Stimulated activated naive CD8-positive, alpha-beta T cell treated with anti-CD3 and anti-CD28 coated beads, Interleukin-15, Interleukin-2, amounts not matched to agents 100 ng/mL and 50 ng/mL, for 24 hours (primary cell): ENCODE results near the gene FBXO40.

Experiments used
- H3K27ac Mint-ChIP-seq: one replicate; pipeline ENCODE4 v1.8.0; 2021; ENCODE audit warnings: mild to moderate bottlenecking, mixed read lengths
- H3K27me3 Mint-ChIP-seq: one replicate; pipeline ENCODE4 v1.8.0; 2021; ENCODE audit warnings: mixed read lengths
- H3K36me3 Mint-ChIP-seq: one replicate; pipeline ENCODE4 v1.8.0; 2021; ENCODE audit warnings: low read depth, mixed read lengths
- H3K4me1 Mint-ChIP-seq: one replicate; pipeline ENCODE4 v1.8.0; 2021; ENCODE audit warnings: low read depth, mixed read lengths
- H3K4me3 Mint-ChIP-seq: one replicate; pipeline ENCODE4 v1.8.0; 2021; ENCODE audit warnings: mild to moderate bottlenecking, mixed read lengths
- H3K9me3 Mint-ChIP-seq: one replicate; pipeline ENCODE4 v1.8.0; 2021; ENCODE audit warnings: mixed read lengths

FBXO40 gene

DNA sequence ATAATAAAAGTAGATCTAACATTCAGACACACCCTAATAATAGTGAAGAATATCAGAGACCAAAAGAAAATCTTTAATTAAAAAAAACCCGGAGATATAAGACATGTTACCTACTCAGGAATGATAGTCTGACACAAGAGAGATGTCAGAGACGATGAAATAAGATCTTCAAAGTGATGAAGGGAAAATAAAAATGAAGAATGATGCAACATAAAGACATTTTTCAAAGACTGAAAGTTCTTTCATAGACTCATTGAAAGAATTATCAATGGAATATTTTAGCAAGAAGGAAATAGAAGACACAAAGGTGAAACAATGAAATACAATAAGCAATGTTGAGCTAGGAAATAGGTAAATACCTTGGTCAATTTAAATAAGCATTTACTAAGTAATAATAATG, 47.9 kb downstream of the FBXO40 start:
- peak overlapping the region; percentile 90 for H3K27ac Mint-ChIP-seq
- no peak overlapping the region for H3K4me3 Mint-ChIP-seq
- H3K27me3 Mint-ChIP-seq = no peaks in the 10 kb centered on the region
- H3K4me1 Mint-ChIP-seq = peaks cover 29% of the 10 kb centered on the region
- H3K36me3 Mint-ChIP-seq = peaks cover 81% of the 10 kb centered on the region
- no peaks in the 10 kb centered on the region for H3K9me3 Mint-ChIP-seq

DNA sequence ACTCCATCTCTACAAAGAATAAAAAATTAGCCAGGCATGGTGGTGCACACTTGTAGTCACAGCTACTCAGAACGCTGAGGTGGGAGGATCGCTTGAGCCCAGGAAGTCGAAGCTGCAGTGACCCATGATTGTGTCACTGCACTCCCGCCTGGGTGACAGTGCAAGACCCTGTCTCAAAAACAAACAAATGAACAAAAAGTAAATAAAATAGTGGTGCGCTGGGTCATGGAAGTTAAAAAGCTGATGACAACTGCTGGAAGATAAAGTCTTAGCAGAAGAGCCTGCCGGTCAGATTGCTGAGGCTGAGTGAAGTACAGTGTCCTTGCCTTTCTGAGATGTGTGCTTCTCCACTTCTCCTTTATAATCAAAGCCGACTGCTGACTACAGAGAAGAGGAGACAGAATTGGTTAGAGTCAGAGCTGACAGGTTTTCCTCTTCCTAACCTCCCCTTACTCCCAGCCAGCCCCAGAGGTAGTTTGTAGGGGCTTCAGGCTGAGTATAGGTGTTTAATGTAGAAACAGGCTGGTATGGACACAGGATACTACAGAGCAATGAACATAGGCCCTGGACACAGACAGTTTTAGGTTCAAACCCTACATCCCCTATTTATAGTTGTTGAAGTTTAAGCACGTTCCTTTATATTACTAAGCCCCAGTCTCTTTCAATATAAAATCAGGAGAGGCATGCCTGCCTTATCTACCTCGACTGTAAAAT, 49.6 kb downstream of the FBXO40 start:
- H3K27ac Mint-ChIP-seq = no peak overlapping the region
- H3K4me1 Mint-ChIP-seq = peaks cover 24% of the 10 kb centered on the region
- no peaks in the 10 kb centered on the region for H3K27me3 Mint-ChIP-seq
- peaks cover 75% of the 10 kb centered on the region for H3K36me3 Mint-ChIP-seq
- no peaks in the 10 kb centered on the region for H3K9me3 Mint-ChIP-seq
- no peak overlapping the region for H3K4me3 Mint-ChIP-seq

DNA sequence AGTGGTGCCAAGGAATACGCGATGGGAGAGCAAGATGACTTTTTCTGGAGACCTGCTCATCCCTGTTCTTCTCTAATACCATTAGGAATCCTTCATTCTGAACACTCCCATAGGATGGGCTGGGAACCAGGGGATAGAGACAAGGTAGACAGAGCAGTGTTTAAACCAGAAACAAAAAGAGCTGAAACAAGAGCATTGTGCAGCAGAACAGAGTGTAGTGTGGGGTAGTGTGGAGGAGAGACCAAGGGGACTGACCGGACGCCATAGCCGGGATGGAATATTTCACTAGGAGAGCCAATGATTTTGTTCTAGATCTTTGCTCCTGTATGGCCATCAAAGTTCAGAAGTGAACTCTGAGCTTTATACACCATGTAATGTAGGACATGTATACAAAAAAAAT, 51.9 kb downstream of the FBXO40 start:
- peaks cover 62% of the 10 kb centered on the region for H3K36me3 Mint-ChIP-seq
- H3K9me3 Mint-ChIP-seq = no peaks in the 10 kb centered on the region
- H3K27ac Mint-ChIP-seq = no peak overlapping the region
- no peak overlapping the region for H3K4me3 Mint-ChIP-seq
- H3K27me3 Mint-ChIP-seq = no peaks in the 10 kb centered on the region
- peaks cover 27% of the 10 kb centered on the region for H3K4me1 Mint-ChIP-seq

DNA sequence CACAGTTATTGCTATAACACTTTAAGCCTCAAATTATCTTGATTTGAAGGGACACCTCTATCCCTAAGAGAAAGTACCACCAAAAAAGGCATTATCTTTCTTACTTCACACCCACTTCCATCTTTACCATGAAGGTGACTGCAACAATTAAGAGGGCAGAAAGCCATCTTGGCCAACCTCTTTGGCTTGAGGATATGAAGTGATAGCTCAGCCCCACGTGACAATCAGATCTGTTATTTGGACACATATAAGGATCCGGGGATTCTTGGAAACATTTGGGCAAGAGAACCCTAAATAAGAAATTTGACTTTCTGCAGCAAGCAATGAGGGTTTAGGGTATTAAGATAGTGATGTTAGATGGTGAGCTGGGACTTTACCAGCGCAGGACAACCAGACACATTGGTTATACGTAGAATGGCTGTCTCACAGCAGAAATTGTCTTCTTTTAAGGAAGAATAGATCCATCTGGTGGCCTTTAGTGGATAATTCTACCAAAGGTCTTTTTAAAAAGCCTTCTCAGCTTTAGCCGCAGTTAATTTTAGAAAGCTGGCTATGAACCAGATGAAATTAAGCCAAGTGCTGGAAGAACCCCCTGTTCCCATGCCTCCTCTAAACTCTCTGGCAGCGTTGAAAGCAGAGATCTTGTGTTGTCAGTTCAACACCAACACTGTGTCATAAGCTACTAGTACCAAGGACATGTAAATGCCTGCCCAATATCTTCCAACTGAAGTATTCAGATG, 55.2 kb downstream of the FBXO40 start:
- no peaks in the 10 kb centered on the region for H3K9me3 Mint-ChIP-seq
- no peaks in the 10 kb centered on the region for H3K27me3 Mint-ChIP-seq
- no peak overlapping the region for H3K27ac Mint-ChIP-seq
- H3K4me3 Mint-ChIP-seq = no peak overlapping the region
- peaks cover 40% of the 10 kb centered on the region for H3K4me1 Mint-ChIP-seq
- peaks cover 64% of the 10 kb centered on the region for H3K36me3 Mint-ChIP-seq

DNA sequence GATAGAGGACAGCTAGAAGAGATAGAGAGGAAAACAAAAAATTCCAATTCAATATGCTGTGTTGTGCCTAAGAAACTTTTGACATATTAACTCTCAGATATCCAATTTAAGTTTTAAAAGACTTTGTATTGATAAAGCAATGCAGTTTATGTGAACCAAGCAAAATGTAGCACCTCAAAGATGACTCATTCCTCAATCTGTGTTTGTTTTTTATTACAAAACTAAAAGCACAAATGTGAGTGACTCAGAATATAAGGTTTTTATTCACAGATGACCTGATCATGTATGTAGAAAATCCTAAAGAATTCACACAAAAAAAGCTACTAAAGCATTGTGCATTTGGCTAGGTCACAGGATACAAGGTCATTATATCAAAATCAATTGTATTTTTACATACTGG, 56.5 kb downstream of the FBXO40 start:
- Mint-ChIP-seq H3K36me3 (peaks cover 64% of the 10 kb centered on the region), H3K4me3 (no peak overlapping the region), H3K9me3 (no peaks in the 10 kb centered on the region), H3K27ac (no peak overlapping the region), H3K27me3 (no peaks in the 10 kb centered on the region), H3K4me1 (peaks cover 52% of the 10 kb centered on the region)

DNA sequence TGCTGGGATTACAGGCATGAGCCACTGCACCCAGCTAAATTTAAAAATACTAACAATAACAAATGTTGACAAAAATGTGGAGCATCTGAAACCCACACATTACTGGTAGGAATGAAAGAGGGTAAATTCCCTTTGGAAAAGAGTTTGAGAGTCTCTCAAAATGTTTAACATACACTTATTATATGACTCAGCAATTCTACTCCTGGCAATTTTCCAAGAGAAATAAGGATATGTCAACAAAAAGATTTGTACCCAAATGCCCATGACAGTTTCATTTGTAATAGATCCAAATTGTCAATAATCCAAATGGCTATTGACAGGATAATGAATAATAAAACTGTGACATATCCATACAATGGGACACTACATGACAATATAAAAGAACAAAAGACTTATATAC, 58.5 kb downstream of the FBXO40 start:
- Mint-ChIP-seq H3K4me1 (peaks cover 69% of the 10 kb centered on the region), H3K36me3 (peaks cover 65% of the 10 kb centered on the region), H3K27me3 (no peaks in the 10 kb centered on the region), H3K9me3 (no peaks in the 10 kb centered on the region), H3K4me3 (no peak overlapping the region), H3K27ac (no peak overlapping the region)

DNA sequence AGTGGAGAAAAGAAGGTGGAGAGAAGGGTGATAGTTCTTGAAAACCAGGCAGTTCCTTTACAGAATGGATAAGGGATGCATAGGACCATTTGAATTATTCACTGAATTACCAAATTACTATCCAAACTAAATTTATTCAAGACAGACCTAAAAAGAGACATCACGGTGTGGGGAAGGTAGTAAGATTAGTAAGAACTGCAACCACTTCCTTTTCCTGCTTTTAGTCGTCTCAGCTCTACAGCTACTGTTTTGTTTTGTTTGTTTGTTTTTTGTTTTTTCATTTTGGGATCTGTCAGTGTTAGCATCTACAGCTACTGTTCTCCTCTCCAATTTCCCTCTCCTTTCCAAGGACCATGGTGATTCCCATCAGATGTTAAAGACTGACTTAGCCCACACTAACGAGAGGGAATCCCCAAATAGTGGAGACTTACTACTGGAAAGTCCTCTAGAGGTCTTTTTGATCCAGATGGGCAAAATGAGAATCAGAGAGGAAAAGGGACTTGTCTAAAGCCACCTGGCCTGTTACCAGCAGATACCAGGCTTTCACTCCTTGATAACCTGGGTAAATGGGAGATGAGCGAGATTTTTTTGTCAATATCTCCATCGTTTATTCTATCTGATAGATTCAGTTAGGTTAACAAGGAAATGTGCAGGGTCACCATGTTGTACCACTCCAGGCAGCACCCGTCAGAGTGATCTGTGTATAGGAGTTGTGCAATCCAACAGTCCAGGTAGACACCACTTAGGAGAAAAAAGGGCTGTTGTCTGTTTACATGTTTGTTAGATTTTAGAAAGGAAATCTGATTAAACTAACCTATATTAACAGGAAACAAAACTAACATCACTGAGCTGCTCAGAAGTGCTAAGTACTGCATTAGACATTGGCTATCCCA, 61.6 kb downstream of the FBXO40 start:
- Mint-ChIP-seq H3K4me3 (peak overlapping the region; percentile 52), H3K9me3 (no peaks in the 10 kb centered on the region), H3K36me3 (peaks cover 77% of the 10 kb centered on the region), H3K27me3 (no peaks in the 10 kb centered on the region), H3K4me1 (peaks cover 91% of the 10 kb centered on the region), H3K27ac (peak overlapping the region; percentile 83)

DNA sequence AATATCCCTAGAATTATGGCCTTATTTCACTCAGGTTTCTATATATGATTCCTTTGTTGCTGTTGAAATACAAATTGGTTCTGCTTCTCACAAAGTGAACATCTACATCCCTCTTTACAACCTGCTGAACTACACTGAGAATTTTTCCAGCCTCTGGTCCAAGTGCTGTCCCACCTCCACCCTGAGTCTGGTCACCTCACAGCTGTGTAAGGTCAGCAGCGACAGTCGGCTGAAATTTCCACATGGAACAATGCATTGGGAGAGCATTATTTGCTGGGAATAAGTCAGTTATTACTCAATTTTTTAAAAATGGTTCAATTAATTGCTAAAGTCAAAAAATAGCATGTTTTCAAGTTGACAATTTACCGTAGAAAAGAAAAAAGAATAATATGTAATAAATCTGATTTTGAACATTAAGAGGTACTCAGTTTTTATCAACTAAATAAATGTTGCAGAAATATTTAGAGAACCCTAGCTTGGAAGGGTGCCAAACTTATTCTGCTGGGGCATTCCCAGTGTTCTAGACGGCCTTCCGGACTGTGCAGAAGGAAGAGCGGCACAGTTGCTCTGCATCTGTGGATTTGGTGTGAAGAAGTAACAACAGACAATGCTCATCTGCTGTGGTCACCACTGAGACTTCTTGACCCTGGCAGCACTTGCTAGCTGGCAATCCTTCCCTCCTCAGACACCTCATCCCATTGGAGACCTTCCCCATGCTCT, 65.7 kb downstream of the FBXO40 start:
- Mint-ChIP-seq H3K27me3 (no peaks in the 10 kb centered on the region), H3K27ac (peak overlapping the region; percentile 97), H3K36me3 (peaks cover 54% of the 10 kb centered on the region), H3K9me3 (no peaks in the 10 kb centered on the region), H3K4me1 (peaks cover 72% of the 10 kb centered on the region), H3K4me3 (peak overlapping the region; percentile 95)

DNA sequence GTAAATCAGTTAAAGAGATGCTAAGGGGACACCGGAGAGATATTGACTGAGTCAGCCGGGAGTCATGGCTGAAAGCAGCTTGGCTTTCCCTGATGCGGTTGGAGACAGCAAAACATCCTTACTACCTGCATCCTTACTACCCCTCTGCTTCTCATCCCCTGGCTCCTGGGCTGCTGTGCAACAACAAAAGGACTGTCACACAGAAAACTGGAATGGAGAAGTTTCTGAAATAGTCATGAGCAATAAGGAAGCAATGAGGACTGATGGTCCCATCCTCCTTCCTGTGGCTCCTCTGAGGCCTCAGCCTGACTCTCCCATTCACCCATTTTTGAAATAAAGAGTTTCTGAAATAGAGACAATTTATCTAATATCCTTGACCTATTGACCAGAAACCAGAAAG, 66.4 kb downstream of the FBXO40 start:
- Mint-ChIP-seq H3K27me3 (no peaks in the 10 kb centered on the region), H3K36me3 (peaks cover 54% of the 10 kb centered on the region), H3K9me3 (no peaks in the 10 kb centered on the region), H3K4me1 (peaks cover 65% of the 10 kb centered on the region), H3K4me3 (peak overlapping the region; percentile 95), H3K27ac (peak overlapping the region; percentile 97)

DNA sequence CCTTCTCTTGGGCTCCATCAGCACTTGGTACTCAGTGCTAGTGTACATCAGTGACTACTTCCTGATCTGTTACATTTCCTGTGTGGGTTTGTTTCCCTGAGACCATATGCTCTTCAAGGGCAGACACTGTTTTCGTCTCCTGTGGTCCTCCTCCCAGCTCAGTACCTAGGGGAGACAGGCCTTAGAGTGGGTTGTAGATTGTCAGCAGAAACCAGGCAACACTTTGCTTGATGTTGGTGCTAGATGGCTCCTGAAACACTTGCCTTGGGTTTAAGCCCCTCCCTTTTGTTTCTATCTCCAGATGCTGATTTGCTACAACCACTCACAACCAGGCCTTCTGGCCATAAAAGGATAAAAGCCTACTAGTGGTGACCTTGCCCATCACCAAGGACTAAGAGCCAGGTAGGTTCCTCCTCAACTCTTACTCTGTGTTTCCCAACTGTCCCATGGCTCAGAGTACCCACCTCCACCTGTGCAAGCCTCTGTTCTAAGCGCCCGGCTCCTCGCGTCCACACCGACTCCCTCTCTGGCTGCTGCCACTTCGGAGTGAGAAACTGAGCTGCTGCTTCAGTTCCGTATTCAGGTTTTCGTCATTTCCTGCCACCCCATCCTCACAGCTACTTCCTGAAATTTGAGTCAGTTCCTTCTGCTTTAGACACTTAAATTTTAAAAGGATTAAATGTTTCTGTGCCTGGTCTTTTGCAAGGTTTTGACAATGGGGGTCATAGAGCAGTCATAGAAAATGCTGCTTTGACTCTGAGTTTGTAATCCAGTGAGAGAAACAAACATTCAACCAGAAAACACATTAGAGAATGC, 67.4 kb downstream of the FBXO40 start, which contains the start of gene HCLS1:
Gene HCLS1, minus strand, starts transcription at position 548 of the 816 bp plus-strand sequence. CDS start 2,556 bp downstream, outside the sequence.
- H3K4me3 Mint-ChIP-seq = peak within 1 kb of the TSS; percentile 95

DNA sequence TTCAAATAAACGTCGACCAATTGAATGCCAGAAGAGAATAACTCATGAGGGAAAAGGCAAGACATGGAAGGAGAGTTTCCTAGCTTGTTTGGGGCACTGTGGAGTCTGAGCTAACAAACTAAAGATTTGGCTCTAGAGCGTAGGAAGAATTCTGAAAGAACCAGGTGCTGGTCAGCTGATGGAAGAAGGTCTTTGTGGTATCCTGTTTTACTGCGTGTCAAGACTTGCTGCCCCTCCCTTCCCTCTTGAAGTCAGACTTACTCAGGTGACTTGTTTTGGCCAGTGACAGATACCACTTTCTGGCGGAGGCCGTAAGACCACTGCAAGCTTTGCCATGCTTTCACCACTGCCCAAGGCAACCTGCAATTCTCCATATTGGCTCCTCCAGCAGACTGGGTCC, 68.2 kb downstream of the FBXO40 start:
- Mint-ChIP-seq H3K4me1 (peaks cover 51% of the 10 kb centered on the region), H3K4me3 (peak overlapping the region; percentile 95), H3K36me3 (peaks cover 62% of the 10 kb centered on the region), H3K27ac (peak overlapping the region; percentile 97), H3K27me3 (no peaks in the 10 kb centered on the region), H3K9me3 (no peaks in the 10 kb centered on the region)

More for the DNA sequence above, 67.4 kb downstream of the FBXO40 start, which contains the start of gene HCLS1:
- Mint-ChIP-seq H3K4me1 (peaks cover 56% of the 10 kb centered on the region), H3K27ac (peak within 1 kb of the TSS; percentile 97), H3K9me3 (no peaks in the 10 kb centered on the region), H3K36me3 (peaks cover 60% of the 10 kb centered on the region), H3K27me3 (no peaks in the 10 kb centered on the region)

DNA sequence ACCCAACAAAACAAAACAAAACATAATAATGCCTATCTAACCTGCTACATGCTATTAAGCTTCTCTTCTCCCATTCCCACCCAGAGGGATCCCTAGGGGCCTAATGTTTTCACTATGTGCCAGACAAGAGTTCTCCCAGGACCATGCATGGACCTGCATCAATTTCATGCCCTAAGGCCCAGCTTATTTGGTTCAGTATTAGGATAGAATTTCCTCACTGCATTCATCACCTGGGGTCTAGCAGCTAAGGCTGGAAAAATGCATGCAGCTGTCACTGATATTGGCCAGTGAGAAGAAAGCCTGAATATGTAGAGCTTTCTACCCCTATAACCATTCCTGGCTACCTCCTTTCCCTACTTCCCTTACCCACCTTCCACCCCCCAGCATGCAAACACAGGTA, 69.6 kb downstream of the FBXO40 start:
- Mint-ChIP-seq H3K36me3 (peaks cover 61% of the 10 kb centered on the region), H3K27ac (no peak overlapping the region), H3K27me3 (no peaks in the 10 kb centered on the region), H3K4me1 (peaks cover 37% of the 10 kb centered on the region), H3K4me3 (no peak overlapping the region), H3K9me3 (no peaks in the 10 kb centered on the region)

DNA sequence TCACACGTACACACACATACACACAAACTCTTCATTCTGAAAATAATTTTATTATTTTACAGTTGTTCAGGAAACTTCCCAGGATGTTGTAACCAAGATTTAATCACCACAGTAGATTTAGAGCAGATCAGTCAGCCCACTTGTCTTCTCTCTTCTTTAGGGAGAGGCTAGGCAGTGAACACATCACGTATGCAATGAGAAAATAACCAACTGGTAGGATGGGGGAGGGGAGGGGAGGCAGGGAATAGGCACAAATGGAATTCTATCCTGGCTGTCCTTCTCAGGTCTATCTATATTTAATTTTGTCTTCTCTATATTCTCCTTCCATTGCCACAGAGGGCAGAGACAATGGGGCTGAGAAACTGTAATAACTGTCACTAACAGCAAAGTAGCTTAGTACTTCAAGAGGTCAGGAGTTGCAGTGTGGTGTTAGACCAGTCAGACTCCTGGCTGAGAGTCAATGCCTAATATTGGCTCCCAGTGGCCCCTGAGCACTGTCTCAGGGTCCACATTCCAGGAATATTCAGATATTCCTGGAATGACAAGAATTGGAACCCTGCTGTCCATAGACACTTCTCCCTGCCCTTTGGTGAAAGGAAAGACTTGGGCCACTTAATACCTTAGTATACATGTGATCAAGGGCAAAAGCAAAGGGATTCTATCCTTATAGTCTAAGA, 70.1 kb downstream of the FBXO40 start:
- H3K27ac Mint-ChIP-seq = no peak overlapping the region
- H3K9me3 Mint-ChIP-seq = no peaks in the 10 kb centered on the region
- H3K36me3 Mint-ChIP-seq = peaks cover 55% of the 10 kb centered on the region

More for the DNA sequence above, 70.1 kb downstream of the FBXO40 start:
- no peaks in the 10 kb centered on the region for H3K27me3 Mint-ChIP-seq
- H3K4me3 Mint-ChIP-seq = no peak overlapping the region
- peaks cover 31% of the 10 kb centered on the region for H3K4me1 Mint-ChIP-seq
